ENCODE results near the gene PCSK6.
"Not testable (repeated sequence)": the region's sequence is repeated elsewhere in the genome, so short reads cannot be mapped to it uniquely, and the experiment has no call there.

Gene PCSK6

DNA sequence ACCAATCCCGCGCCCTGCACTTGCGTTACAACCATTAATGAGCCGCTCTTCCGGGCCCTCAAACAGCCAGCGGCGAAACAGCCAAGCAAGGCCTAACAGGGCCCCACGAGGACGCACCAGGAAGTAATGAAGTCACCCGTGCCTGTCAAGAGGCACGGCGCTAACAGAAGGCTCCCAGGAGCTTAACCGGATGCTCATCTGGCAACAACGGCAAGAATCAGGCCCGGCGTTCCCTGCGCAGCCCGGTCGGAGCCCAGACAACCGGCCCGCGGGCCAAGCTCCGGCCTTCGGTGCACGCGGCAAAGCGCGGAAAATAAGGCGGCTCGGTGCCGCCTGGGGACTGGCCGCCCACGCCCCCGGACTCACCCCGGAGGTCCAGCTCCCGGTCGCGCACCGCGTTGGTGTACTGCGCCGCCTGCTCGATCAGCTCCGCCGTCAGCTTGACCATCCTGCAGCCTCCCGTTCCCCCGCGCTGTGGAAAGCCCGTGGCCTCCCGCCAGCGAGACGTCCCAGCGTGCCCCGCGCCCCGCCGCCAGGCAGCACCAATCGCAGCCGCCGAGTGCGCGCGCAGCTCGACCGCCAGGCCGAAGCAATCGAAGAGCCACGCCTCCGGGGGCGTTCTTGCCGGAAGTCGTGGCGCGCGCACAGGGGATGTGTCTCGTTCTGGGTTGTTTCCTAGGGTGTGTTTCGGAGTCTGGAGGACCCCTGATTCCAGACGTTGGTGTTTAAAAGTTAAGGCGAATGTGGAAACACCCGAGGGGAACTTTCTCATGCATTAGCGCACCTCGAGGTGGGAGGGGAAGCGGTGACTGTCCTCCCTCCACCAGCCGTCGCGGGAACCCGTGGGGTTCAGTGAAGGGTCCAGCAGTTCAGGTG lies 194.5 kb downstream of the PCSK6 start, which contains the start of gene SNRPA1:
TSS of gene SNRPA1 (minus strand) at position 518 of the 876 bp plus-strand sequence. CDS start at position 448, 70 bp downstream.
- POLR2A ChIA-PET (ENCODE audit: low non-redundant PET): no interaction called here

DNA sequence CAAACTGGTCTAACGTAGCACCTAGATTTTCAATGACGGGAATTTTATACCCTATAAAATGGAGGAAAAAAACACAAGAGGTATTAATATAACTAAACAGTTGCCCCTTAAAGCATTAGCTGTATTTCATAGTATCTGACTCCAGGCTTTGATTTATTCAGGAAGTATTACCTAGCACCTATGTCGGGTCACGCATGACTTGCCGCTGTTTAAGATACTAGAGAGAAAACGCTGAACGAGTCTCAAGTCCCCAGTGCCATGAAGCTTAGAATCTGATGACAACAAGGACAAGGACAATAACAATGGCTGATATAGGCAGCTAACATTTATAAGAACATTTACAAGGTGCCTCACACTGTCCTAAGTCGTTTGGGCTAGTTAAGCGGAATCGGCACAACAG lies 196.4 kb downstream of the PCSK6 start:
- POLR2A ChIA-PET (ENCODE audit: low non-redundant PET): interaction anchor here (0.5 kb wide), 1 partner anchor 9 kb away, joined by 3 read pairs; no protein-coding TSS in a partner anchor
- TF ChIP-seq CTCF (conservative IDR thresholded peaks at IDR 0.05; ENCODE audit: low read depth): no peak
- CTCF ChIA-PET: interaction anchor here (0.6 kb wide), 1 partner anchor 202 kb away, joined by 3 read pairs; no protein-coding TSS in a partner anchor
- no peak for DNase-seq (ENCODE audit: low spot score)
- H3K27ac ChIP-seq: no peak overlapping the region; the same call in 1 of the 2 replicates

More for the DNA sequence above, 194.5 kb downstream of the PCSK6 start, which contains the start of gene SNRPA1:
- peak; percentile 97 for DNase-seq (ENCODE audit: low spot score)
- no peak for TF ChIP-seq CTCF (conservative IDR thresholded peaks at IDR 0.05; ENCODE audit: low read depth)
- peak within 1 kb of the TSS; percentile 97 for H3K27ac ChIP-seq
- CTCF ChIA-PET: interaction anchor here (0.7 kb wide), 1 partner anchor 56 kb away, joined by 3 read pairs; no protein-coding TSS in a partner anchor

GRCh38 chr15:101288905-101289513 lies 200.5 kb downstream of the PCSK6 start:
- peak; percentile 59 for DNase-seq (ENCODE audit: low spot score)
- CTCF ChIA-PET: interaction anchor here (0.5 to 2.2 kb wide), 11 partner anchors 11 to 392 kb away, joined by 3 to 7 read pairs (median 3); no protein-coding TSS in a partner anchor
- H3K27ac ChIP-seq: peak overlapping the region; percentile 8; the same call in 1 of the 2 replicates
- TF ChIP-seq CTCF (conservative IDR thresholded peaks at IDR 0.05; ENCODE audit: low read depth): peak; percentile 83
- POLR2A ChIA-PET (ENCODE audit: low non-redundant PET): no interaction called here

- CTCF ChIA-PET; H3K27ac ChIP-seq; DNase-seq (ENCODE audit: low spot score): not testable (repeated sequence)
- POLR2A ChIA-PET (ENCODE audit: low non-redundant PET): interaction anchor here (0.7 kb wide), 1 partner anchor 24 kb away, joined by 3 read pairs; no protein-coding TSS in a partner anchor
Measured at GRCh38 chr15:101287342-101287741, 202.2 kb downstream of the PCSK6 start.

DNA sequence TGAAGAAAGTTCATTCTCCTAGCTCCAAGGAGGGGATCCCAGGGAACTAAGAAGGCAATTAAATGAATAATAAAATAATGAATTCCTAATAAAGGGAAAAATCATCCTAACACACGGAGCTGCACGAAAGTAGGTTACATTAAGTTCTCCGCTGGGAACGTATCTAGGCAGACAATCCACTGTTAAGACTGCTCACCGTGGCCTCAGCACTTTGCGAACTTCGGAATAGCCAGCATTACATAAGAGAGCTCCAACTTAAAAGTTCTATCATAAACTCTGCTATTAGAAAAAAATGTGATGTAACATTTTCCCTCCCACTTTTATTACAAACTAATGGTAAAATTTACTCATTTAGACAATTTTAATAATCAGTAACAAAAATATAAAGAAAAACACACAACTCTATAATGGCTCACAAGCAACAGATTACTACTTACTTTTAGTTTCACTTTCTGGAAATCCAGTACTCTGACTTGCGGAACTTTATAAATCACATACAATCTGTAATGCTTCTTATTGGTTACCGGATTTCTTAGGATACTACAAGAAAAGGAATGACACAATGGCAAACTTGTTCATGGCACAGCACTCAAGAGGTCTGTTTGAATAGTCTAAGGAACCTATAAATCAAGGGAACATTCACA lies 202.9 kb downstream of the PCSK6 start:
- CTCF ChIA-PET: no interaction called here
- POLR2A ChIA-PET (ENCODE audit: low non-redundant PET): no interaction called here
- DNase-seq (ENCODE audit: low spot score): no peak
- no peak for TF ChIP-seq CTCF (conservative IDR thresholded peaks at IDR 0.05; ENCODE audit: low read depth)
- no peak overlapping the region for H3K27ac ChIP-seq

- no peak overlapping the region for H3K27ac ChIP-seq
- TF ChIP-seq CTCF (conservative IDR thresholded peaks at IDR 0.05; ENCODE audit: low read depth): no peak
- ChIA-PET POLR2A (ENCODE audit: low non-redundant PET) (interaction anchor here (0.6 kb wide), 1 partner anchor 9 kb away, joined by 3 read pairs; no protein-coding TSS in a partner anchor), CTCF (interaction anchor here (0.6 kb wide), 1 partner anchor 10 kb away, joined by 4 read pairs; no protein-coding TSS in a partner anchor)
- no peak for DNase-seq (ENCODE audit: low spot score)
Measured at GRCh38 chr15:101283931-101284330, 205.6 kb downstream of the PCSK6 start.
